ENCODE results near the gene PPP1R16B. TPM values are rescaled to one million over a fixed set of nuclear protein-coding genes. Genes with fewer than 3 reads are reported as not detected.

PPP1R16B gene
- total RNA-seq, 2 donors from 2014 or later: 1.3 to 1.9 TPM

DNA sequence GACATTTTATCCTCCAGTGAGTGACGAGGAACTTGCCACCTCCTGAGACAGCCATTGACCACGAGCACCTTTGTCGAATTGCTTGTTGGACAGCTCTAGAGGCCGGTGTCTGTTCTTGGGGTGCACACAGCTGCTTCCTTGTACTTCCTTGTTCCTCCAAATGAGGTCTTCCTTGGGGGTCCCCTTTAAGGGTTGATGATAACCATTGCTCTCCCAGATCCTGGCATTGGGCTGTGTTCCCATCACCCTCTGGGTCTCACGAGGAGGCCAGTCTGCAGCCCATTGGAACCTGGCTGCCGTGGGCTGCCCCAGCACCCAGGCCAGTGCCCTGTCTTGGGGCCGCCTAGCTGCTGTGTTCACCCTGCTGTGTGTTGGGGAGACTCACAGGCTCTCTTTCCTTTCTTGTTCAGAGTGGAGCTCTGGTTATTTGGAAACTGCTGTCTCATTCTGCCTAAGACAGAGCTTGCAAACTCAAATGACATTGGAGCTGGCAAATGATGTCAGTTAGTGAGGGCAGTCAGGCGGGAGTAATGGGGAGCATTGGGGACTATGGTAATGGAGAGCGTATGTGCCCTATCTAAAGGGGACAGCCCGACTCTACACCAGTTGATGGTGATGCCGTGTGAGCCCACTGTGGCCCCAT lies 25.7 kb downstream of the PPP1R16B start:
- H3K9me3 ChIP-seq: no peaks in the 10 kb centered on the region
- no peaks in the 10 kb centered on the region for H3K36me3 ChIP-seq
- no peaks in the 10 kb centered on the region for H3K4me1 ChIP-seq (replicated peaks)
- H3K27me3 ChIP-seq (replicated peaks; ENCODE audit: insufficient read depth): no peaks in the 10 kb centered on the region
- no peak overlapping the region for H3K4me3 ChIP-seq
- DNase-seq (ENCODE audit: low spot score): no peak
- no peak overlapping the region for H3K27ac ChIP-seq
- 92% methylated on average over 11 of the region's 11 CpGs for WGBS
- TF ChIP-seq POLR2A (IDR thresholded peaks at IDR 0.05): no peak
- TF ChIP-seq CTCF (IDR thresholded peaks at IDR 0.05): no peak
- no peak for TF ChIP-seq POLR2AphosphoS5 (IDR thresholded peaks at IDR 0.05)
- intact Hi-C loops (cut with DNase I): no loop called here

DNA sequence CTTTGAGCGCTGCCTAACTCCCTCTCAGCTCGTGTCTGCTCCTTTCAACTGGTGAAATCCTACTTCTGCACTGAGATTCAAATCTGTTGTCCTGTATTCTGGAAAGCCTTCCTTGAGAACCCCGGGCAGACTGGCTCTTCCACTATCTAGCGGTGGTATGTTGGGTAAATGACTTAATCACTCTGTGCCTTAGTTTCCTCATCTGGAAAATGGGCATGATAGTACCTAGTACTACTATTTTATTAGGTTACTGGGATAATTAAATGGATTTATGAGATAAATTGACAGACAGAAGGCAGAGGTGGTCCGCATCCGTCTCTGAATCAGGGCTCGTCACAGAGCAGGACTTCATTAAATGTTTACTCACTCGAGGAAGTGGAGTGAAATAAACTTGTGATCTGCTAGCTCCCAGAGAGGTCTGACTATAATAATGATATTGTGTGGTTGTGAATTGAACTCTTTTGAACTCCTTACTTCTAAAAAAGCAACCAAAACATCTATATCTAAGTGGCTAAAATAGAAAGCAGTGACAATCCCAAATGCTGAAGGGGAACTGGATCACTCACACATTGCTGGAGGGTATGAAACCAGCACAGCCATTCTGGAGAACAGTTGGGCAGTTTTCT lies 26.6 kb downstream of the PPP1R16B start:
- DNase-seq (ENCODE audit: low spot score): no peak
- H3K4me3 ChIP-seq: no peak overlapping the region
- WGBS: 72% methylated on average over 8 of the region's 8 CpGs
- no peaks in the 10 kb centered on the region for H3K9me3 ChIP-seq
- H3K4me1 ChIP-seq (replicated peaks): no peaks in the 10 kb centered on the region
- intact Hi-C loops (cut with DNase I): no loop called here
- no peak overlapping the region for H3K27ac ChIP-seq
- TF ChIP-seq CTCF (IDR thresholded peaks at IDR 0.05) (no peak), POLR2AphosphoS5 (IDR thresholded peaks at IDR 0.05) (no peak), POLR2A (IDR thresholded peaks at IDR 0.05) (no peak)
- H3K27me3 ChIP-seq (replicated peaks; ENCODE audit: insufficient read depth): no peaks in the 10 kb centered on the region
- no peaks in the 10 kb centered on the region for H3K36me3 ChIP-seq

GRCh38 chr20:38833154-38833856 lies 27.8 kb downstream of the PPP1R16B start:
- no peaks in the 10 kb centered on the region for H3K4me1 ChIP-seq (replicated peaks)
- no peaks in the 10 kb centered on the region for H3K9me3 ChIP-seq
- no peak overlapping the region for H3K27ac ChIP-seq
- TF ChIP-seq CTCF (IDR thresholded peaks at IDR 0.05) (no peak), POLR2AphosphoS5 (IDR thresholded peaks at IDR 0.05) (no peak), POLR2A (IDR thresholded peaks at IDR 0.05) (no peak)
- H3K4me3 ChIP-seq: no peak overlapping the region
- no peaks in the 10 kb centered on the region for H3K36me3 ChIP-seq
- H3K27me3 ChIP-seq (replicated peaks; ENCODE audit: insufficient read depth): no peaks in the 10 kb centered on the region
- intact Hi-C loops (cut with DNase I): no loop called here
- 81% methylated on average over 5 of the region's 5 CpGs for WGBS
- no peak for DNase-seq (ENCODE audit: low spot score)

GRCh38 chr20:38833857-38834164 lies 28.3 kb downstream of the PPP1R16B start:
- intact Hi-C loops (cut with DNase I): no loop called here
- DNase-seq (ENCODE audit: low spot score): no peak

GRCh38 chr20:38834868-38835267 lies 29.4 kb downstream of the PPP1R16B start:
- Histone ChIP-seq H3K4me1 (replicated peaks) (no peaks in the 10 kb centered on the region), H3K36me3 (no peaks in the 10 kb centered on the region), H3K27me3 (replicated peaks; ENCODE audit: insufficient read depth) (no peaks in the 10 kb centered on the region), H3K27ac (no peak overlapping the region), H3K9me3 (no peaks in the 10 kb centered on the region), H3K4me3 (no peak overlapping the region)
- TF ChIP-seq CTCF (IDR thresholded peaks at IDR 0.05): no peak
- no peak for TF ChIP-seq POLR2AphosphoS5 (IDR thresholded peaks at IDR 0.05)
- TF ChIP-seq POLR2A (IDR thresholded peaks at IDR 0.05): no peak
- intact Hi-C loops (cut with DNase I): no loop called here
- DNase-seq (ENCODE audit: low spot score): no peak

More at GRCh38 chr20:38833857-38834164, 28.3 kb downstream of the PPP1R16B start:
- 79% methylated on average over 4 of the region's 4 CpGs for WGBS
- H3K4me3 ChIP-seq: no peak overlapping the region
- H3K4me1 ChIP-seq (replicated peaks): no peaks in the 10 kb centered on the region
- no peaks in the 10 kb centered on the region for H3K36me3 ChIP-seq
- no peaks in the 10 kb centered on the region for H3K9me3 ChIP-seq
- no peaks in the 10 kb centered on the region for H3K27me3 ChIP-seq (replicated peaks; ENCODE audit: insufficient read depth)
- TF ChIP-seq POLR2A (IDR thresholded peaks at IDR 0.05) (no peak), POLR2AphosphoS5 (IDR thresholded peaks at IDR 0.05) (no peak)
- H3K27ac ChIP-seq: no peak overlapping the region

Data from prostate gland (tissue), 2 donors.